Left ventricle myocardium inferior (tissue), 1 donor: ENCODE results near the gene PRPF4. TPM values are rescaled to one million over a fixed set of nuclear protein-coding genes. Genes with fewer than 3 reads are reported as not detected.

Source experiments
- DNase-seq: peaks from one replicate; pipeline ENCODE4 v3.0.0-alpha.2; 2020
- H3K27ac ChIP-seq: fragments of 200-600 bp; replicated peaks from 2 replicates; pipeline ENCODE4 v1.8.0; 2021
- H3K27me3 ChIP-seq: fragments of 200-600 bp; 2 replicates; pipeline ENCODE4 v1.8.0; 2021; ENCODE audit warnings: low read depth
- H3K36me3 ChIP-seq: fragments of 200-600 bp; 2 replicates; pipeline ENCODE4 v1.8.0; 2021
- H3K4me1 ChIP-seq: fragments of 200-600 bp; 2 replicates; pipeline ENCODE4 v1.8.0; 2021
- H3K4me3 ChIP-seq: fragments of 200-600 bp; 2 replicates; pipeline ENCODE4 v1.8.0; 2021; ENCODE audit warnings: mild to moderate bottlenecking, moderate library complexity
- H3K9me3 ChIP-seq: fragments of 200-600 bp; replicated peaks from 2 replicates; pipeline ENCODE4 v1.8.0; 2021
- CTCF ChIP-seq: fragments of 200-600 bp; IDR thresholded peaks from 2 replicates; pipeline ENCODE4 v1.8.0; 2021; ENCODE audit warnings: antibody characterized with exemption, mild to moderate bottlenecking, borderline replicate concordance
- intact Hi-C: fragments of 100-400 bp; cut with micrococcal nuclease; formaldehyde crosslinking; loops from one replicate; pipeline ENCODE4 v1.11.0; 2022
- total RNA-seq: library from RNA; stranded (reverse); fragmentation: NEBNext Ultra II Directional; extraction: Animal tissue kit (Norgen Biotek cat#: 25700); gene quantifications from one replicate; pipeline ENCODE4 v1.2.1, GENCODE V29; 2021
- donor health status: DM: no; HTN: yes; CAD: no; lungs with severe emphysema.

The PRPF4 gene
- total RNA-seq, 1 donor from 2014 or later: 11.2 TPM

- intact Hi-C loops: no loop called here
Observed at GRCh38 chr9:113255438-113255837, 20.0 kb upstream of the PRPF4 start.

GRCh38 chr9:113257863-113258262 is 17.6 kb upstream of the PRPF4 start:
- DNase-seq: no peak
- Histone ChIP-seq H3K36me3 (peaks cover 65% of the 10 kb centered on the region), H3K4me1 (no peaks in the 10 kb centered on the region), H3K9me3 (no peaks in the 10 kb centered on the region), H3K27me3 (no peaks in the 10 kb centered on the region), H3K4me3 (no peak overlapping the region), H3K27ac (no peak overlapping the region)
- intact Hi-C loops: no loop called here
- no peak for TF ChIP-seq CTCF

More at GRCh38 chr9:113255438-113255837, 20.0 kb upstream of the PRPF4 start:
- TF ChIP-seq CTCF: no peak
- Histone ChIP-seq H3K27ac (no peak overlapping the region), H3K4me3 (no peak overlapping the region), H3K27me3 (no peaks in the 10 kb centered on the region), H3K36me3 (peaks cover 42% of the 10 kb centered on the region), H3K4me1 (no peaks in the 10 kb centered on the region), H3K9me3 (peaks cover 6% of the 10 kb centered on the region)
- no peak for DNase-seq

GRCh38 chr9:113258282-113258681 is 17.2 kb upstream of the PRPF4 start:
- TF ChIP-seq CTCF: no peak
- intact Hi-C loops: no loop called here

GRCh38 chr9:113261917-113262671 is 13.4 kb upstream of the PRPF4 start:
- DNase-seq: no peak
- H3K27ac ChIP-seq: no peak overlapping the region
- no peaks in the 10 kb centered on the region for H3K4me1 ChIP-seq
- no peaks in the 10 kb centered on the region for H3K9me3 ChIP-seq
- TF ChIP-seq CTCF: no peak
- H3K36me3 ChIP-seq: peaks cover 70% of the 10 kb centered on the region
- no peaks in the 10 kb centered on the region for H3K27me3 ChIP-seq
- intact Hi-C loops: no loop called here
- H3K4me3 ChIP-seq: no peak overlapping the region

More at GRCh38 chr9:113258282-113258681, 17.2 kb upstream of the PRPF4 start:
- no peaks in the 10 kb centered on the region for H3K27me3 ChIP-seq
- no peak overlapping the region for H3K27ac ChIP-seq
- H3K4me3 ChIP-seq: no peak overlapping the region
- H3K36me3 ChIP-seq: peaks cover 65% of the 10 kb centered on the region
- DNase-seq: no peak
- H3K9me3 ChIP-seq: no peaks in the 10 kb centered on the region
- H3K4me1 ChIP-seq: no peaks in the 10 kb centered on the region

- Histone ChIP-seq H3K27me3 (no peaks in the 10 kb centered on the region), H3K27ac (no peak overlapping the region), H3K4me1 (peaks cover 10% of the 10 kb centered on the region), H3K4me3 (no peak overlapping the region), H3K9me3 (no peaks in the 10 kb centered on the region), H3K36me3 (peaks cover 70% of the 10 kb centered on the region)
- intact Hi-C loops: no loop called here
- no peak for TF ChIP-seq CTCF
- DNase-seq: no peak
Observed at GRCh38 chr9:113266174-113266573, 9.3 kb upstream of the PRPF4 start.
